Hippocampal formation (tissue), 2 donors: ENCODE data around the gene ATXN1.

Experiments used
- DNase-seq, 2 donors: peaks; one replicate each; lab custom pipeline; 2025; lab: John Stamatoyannopoulos, UW

Gene ATXN1

GRCh38 chr6:16306334-16306733, 454.9 kb downstream of the ATXN1 start:
- no peak for DNase-seq

GRCh38 chr6:16305788-16306187, 455.5 kb downstream of the ATXN1 start:
- no peak for DNase-seq

GRCh38 chr6:16305246-16305725, 456.0 kb downstream of the ATXN1 start:
- no peak for DNase-seq

- no peak for DNase-seq
Measured at GRCh38 chr6:16302721-16303552, 458.3 kb downstream of the ATXN1 start.

GRCh38 chr6:16301511-16301910, 459.7 kb downstream of the ATXN1 start:
- DNase-seq = no peak

- DNase-seq = no peak
Measured at GRCh38 chr6:16299861-16300260, 461.4 kb downstream of the ATXN1 start.

GRCh38 chr6:16296061-16296670, 465.1 kb downstream of the ATXN1 start:
- peak; percentile 48 to 58 for DNase-seq

GRCh38 chr6:16295471-16295870, 465.8 kb downstream of the ATXN1 start:
- DNase-seq = no peak

GRCh38 chr6:16295060-16295459, 466.2 kb downstream of the ATXN1 start:
- no peak for DNase-seq

GRCh38 chr6:16294371-16294770, 466.9 kb downstream of the ATXN1 start:
- DNase-seq = no peak

GRCh38 chr6:16292942-16293341, 468.3 kb downstream of the ATXN1 start:
- DNase-seq = no peak

GRCh38 chr6:16292432-16292831, 468.8 kb downstream of the ATXN1 start:
- no peak for DNase-seq

GRCh38 chr6:16291739-16292138, 469.5 kb downstream of the ATXN1 start:
- DNase-seq = no peak

GRCh38 chr6:16288163-16288562, 473.1 kb downstream of the ATXN1 start:
- DNase-seq = no peak

- DNase-seq = peak; percentile 26 to 63
Measured at GRCh38 chr6:16286151-16286522, 475.1 kb downstream of the ATXN1 start.

GRCh38 chr6:16285467-16286150, 475.7 kb downstream of the ATXN1 start:
- no peak for DNase-seq

- no peak for DNase-seq
Measured at GRCh38 chr6:16284472-16284871, 476.8 kb downstream of the ATXN1 start.

GRCh38 chr6:16282370-16282769, 478.9 kb downstream of the ATXN1 start:
- no peak for DNase-seq

GRCh38 chr6:16279243-16279642, 482.0 kb downstream of the ATXN1 start:
- DNase-seq = no peak

- no peak for DNase-seq
Measured at GRCh38 chr6:16278750-16279149, 482.5 kb downstream of the ATXN1 start.

GRCh38 chr6:16278048-16278724, 483.1 kb downstream of the ATXN1 start:
- no peak for DNase-seq
